Stimulated activated CD4-positive, alpha-beta T cell treated with anti-CD3 and anti-CD28 coated beads, Interleukin-12 subunit alpha, Interleukin-12 subunit beta, amount 100 ng/mL, for 4 hours (primary cell): ENCODE measurements around the gene HSPG2.
A peak's percentile ranks its signal among the peaks of the same experiment; 100 is the strongest.
"Not testable (repeated sequence)": the region's sequence is repeated elsewhere in the genome, so short reads cannot be mapped to it uniquely, and the experiment has no call there.

Experiments
- DNase-seq: peaks from one replicate; pipeline ENCODE4 v3.0.0-alpha.2; 2020

Gene HSPG2

GRCh38 chr1:21937034-21937371, at the start of gene HSPG2:
TSS of gene HSPG2 (minus strand) at chr1:21937310. CDS start at chr1:21937217, 93 bp downstream.
- no peak for DNase-seq

GRCh38 chr1:21986386-21986785, 49.3 kb upstream of the HSPG2 start:
- DNase-seq, result not testable (repeated sequence)

- not testable (repeated sequence) for DNase-seq
Observed at GRCh38 chr1:21985893-21986292, 48.8 kb upstream of the HSPG2 start.

GRCh38 chr1:21983539-21983938, 46.4 kb upstream of the HSPG2 start:
- not testable (repeated sequence) for DNase-seq

- DNase-seq, result not testable (repeated sequence)
Observed at GRCh38 chr1:21982122-21982521, 45.0 kb upstream of the HSPG2 start.

- not testable (repeated sequence) for DNase-seq
Observed at GRCh38 chr1:21981253-21981652, 44.1 kb upstream of the HSPG2 start.

GRCh38 chr1:21980515-21981220, 43.6 kb upstream of the HSPG2 start:
- not testable (repeated sequence) for DNase-seq

GRCh38 chr1:21978209-21978608, 41.1 kb upstream of the HSPG2 start:
- not testable (repeated sequence) for DNase-seq

- not testable (repeated sequence) for DNase-seq
Observed at GRCh38 chr1:21976703-21977239, 39.7 kb upstream of the HSPG2 start, which contains the start of gene CELA3B. TSS of gene CELA3B (plus strand) at chr1:21977022. CDS start at chr1:21977040, 18 bp downstream.

- not testable (repeated sequence) for DNase-seq
Observed at GRCh38 chr1:21975296-21975695, 38.2 kb upstream of the HSPG2 start.

GRCh38 chr1:21974699-21975098, 37.6 kb upstream of the HSPG2 start:
- not testable (repeated sequence) for DNase-seq

GRCh38 chr1:21973948-21974347, 36.8 kb upstream of the HSPG2 start:
- DNase-seq, result not testable (repeated sequence)

- not testable (repeated sequence) for DNase-seq
Observed at GRCh38 chr1:21972973-21973441, 35.9 kb upstream of the HSPG2 start.

- DNase-seq, result not testable (repeated sequence)
Observed at GRCh38 chr1:21970523-21970922, 33.4 kb upstream of the HSPG2 start.

GRCh38 chr1:21969066-21969465, 32.0 kb upstream of the HSPG2 start:
- DNase-seq, result not testable (repeated sequence)

- DNase-seq, result not testable (repeated sequence)
Observed at GRCh38 chr1:21967216-21967615, 30.1 kb upstream of the HSPG2 start.

- no peak for DNase-seq
Observed at GRCh38 chr1:21966247-21967000, 29.3 kb upstream of the HSPG2 start.

- DNase-seq, result peak; percentile 79
Observed at GRCh38 chr1:21963477-21964217, 26.5 kb upstream of the HSPG2 start.

GRCh38 chr1:21961799-21962198, 24.7 kb upstream of the HSPG2 start:
- no peak for DNase-seq

GRCh38 chr1:21961337-21961736, 24.2 kb upstream of the HSPG2 start:
- DNase-seq, result no peak

- DNase-seq, result peak; percentile 20
Observed at GRCh38 chr1:21956720-21957552, 19.8 kb upstream of the HSPG2 start.
